PFSK-1 (cell line): ENCODE results near the gene PACS2.

Experiments
- FOXP2 ChIP-seq: optimal IDR thresholded peaks from 2 replicates; pipeline ENCODE3; 2011; ENCODE audit warnings: borderline replicate concordance, control low read depth, inconsistent platforms; ENCODE audit not compliant: insufficient read depth; ENCODE audit errors: extremely low read length, extremely low read depth
- POLR2AphosphoS5 ChIP-seq: IDR thresholded peaks from 2 replicates; pipeline ENCODE4 v1.6.1; 2012; ENCODE audit warnings: low read depth, mild to moderate bottlenecking, control low read depth, low read length, moderate library complexity
- REST ChIP-seq, 2 experiments: IDR thresholded peaks; 2 replicates each; pipeline versions ENCODE4 v1.6.1 to v1.8.0; 2011 to 2012; ENCODE audit warnings: low read depth in 2 of 2, low read length in 2 of 2, control low read depth in 1 of 2, inconsistent platforms in 1 of 2, mild to moderate bottlenecking in 1 of 2, moderate library complexity in 1 of 2; ENCODE audit not compliant: insufficient read depth in 1 of 2
- SIN3A ChIP-seq: IDR thresholded peaks from 2 replicates; pipeline ENCODE4 v1.6.1; 2012; ENCODE audit warnings: mild to moderate bottlenecking, low read length, moderate library complexity, borderline replicate concordance; ENCODE audit not compliant: insufficient read depth
- TAF1 ChIP-seq: IDR thresholded peaks from 2 replicates; pipeline ENCODE4 v1.6.1; 2012; ENCODE audit warnings: low read length, control low read depth, borderline replicate concordance; ENCODE audit not compliant: insufficient read depth

Gene PACS2

DNA sequence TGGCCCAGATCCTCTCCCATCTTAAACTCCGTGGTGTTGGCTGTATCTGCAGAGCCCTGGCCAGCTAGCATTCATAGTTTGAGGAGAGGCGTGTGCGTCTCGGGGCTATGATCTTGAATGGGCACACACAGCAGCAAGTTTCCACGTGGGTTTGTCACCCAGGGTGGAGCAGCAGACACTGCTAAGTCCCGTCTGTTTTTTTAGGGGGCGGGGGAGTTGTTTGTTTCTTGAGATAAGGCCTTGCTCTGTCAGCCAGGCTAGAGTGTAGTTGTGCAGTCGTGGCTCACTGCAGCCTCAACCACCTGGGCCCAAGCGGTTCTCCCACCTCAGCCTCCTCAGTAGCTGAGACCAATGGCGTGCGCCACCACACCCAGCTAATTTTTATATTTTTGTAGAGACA lies 63.7 kb downstream of the PACS2 start:
- TF ChIP-seq FOXP2 (no peak), TAF1 (no peak), POLR2AphosphoS5 (no peak), REST (IDR thresholded peaks at IDR 0.05; ENCODE audit: insufficient read depth in 1 of 2, low read depth in 2 of 2, low read length in 2 of 2) (no peak), SIN3A (no peak)

DNA sequence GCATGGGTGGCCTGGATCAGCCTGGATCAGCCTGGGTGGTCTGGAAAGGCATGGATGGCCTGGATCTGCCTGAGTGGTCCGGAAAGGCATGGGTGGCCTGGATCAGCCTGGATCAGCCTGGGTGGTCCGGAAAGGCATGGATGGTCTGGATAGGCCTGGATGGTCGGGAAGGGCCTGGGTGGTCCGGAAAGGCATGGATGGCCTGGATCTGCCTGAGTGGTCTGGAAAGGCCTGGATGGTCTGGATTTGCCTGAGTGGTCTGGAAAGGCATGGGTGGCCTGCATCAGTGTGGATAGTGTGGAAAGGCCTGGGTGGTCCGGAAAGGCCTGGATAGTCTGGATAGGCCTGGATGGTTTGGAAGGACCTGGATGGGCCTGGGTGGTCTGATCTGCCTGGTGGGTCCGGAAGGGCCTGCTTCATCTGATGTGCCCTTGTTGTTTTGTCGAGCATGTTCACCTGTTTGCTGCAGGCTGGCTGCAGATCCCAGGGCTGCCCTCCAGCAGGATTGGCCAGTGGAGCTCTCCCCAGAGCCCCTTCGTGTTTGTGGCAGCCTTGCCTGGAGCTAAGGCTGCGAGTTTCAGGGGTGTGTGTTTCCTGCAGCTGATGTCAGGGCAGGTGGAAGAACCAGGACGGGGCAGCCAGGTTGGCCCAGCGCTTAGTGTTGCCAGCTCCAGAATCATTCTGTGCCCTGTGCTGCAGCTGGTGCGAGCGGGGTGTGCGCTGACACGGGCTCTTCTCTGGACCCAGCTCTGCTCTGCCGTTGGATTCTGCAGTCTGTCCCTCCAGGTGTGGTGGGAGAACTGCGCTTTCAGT lies 64.5 kb downstream of the PACS2 start:
- TF ChIP-seq SIN3A (no peak), REST (IDR thresholded peaks at IDR 0.05; ENCODE audit: insufficient read depth in 1 of 2, low read depth in 2 of 2, low read length in 2 of 2) (no peak), POLR2AphosphoS5 (no peak), TAF1 (no peak), FOXP2 (no peak)

DNA sequence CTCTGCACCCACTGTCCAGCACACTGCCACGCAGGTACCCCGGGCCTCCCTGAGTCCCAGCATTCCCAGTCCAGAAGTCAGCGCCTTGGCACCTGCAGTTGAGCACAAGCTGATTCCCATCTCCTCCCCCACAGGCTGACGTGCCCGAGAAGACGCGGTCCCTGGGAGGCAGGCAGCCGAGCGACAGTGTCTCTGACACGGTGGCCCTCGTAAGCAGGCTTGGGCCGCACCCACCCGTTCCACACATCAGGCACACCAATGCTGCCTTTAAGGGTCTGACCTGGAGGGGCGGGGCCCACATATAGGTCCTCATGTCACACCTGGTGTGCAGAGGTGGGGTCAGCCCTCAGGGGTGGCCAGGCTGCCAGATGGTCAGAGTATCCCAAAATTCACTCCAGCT lies 65.4 kb downstream of the PACS2 start:
- TF ChIP-seq POLR2AphosphoS5 (no peak), SIN3A (no peak), FOXP2 (no peak), TAF1 (no peak), REST (IDR thresholded peaks at IDR 0.05; ENCODE audit: insufficient read depth in 1 of 2, low read depth in 2 of 2, low read length in 2 of 2) (no peak)

DNA sequence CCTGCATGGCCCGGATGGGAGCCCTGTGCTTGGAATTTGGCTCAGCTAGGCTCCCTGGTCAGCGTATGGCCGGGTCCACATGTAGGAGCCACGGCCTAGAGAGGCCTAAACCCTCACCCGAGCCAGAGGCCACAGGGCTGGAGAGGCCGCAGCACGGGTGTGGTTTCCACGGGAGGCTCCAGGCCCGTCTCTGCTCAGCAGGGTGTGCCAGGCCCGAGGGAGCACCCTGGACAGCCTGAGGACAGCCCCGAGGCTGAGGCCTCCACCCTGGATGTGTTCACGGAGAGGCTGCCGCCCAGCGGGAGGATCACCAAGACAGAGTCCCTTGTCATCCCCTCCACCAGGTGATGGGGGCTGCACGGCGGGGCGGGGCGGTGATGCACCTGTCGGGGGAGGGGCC lies 66.2 kb downstream of the PACS2 start:
- TF ChIP-seq TAF1, result no peak
- TF ChIP-seq REST (IDR thresholded peaks at IDR 0.05; ENCODE audit: insufficient read depth in 1 of 2, low read depth in 2 of 2, low read length in 2 of 2), result no peak
